HUES6 (cell line): ENCODE results near the gene OR56B1.
"Not testable (repeated sequence)": the region's sequence is repeated elsewhere in the genome, so short reads cannot be mapped to it uniquely, and the experiment has no call there.

Experiments
- H3K27ac ChIP-seq: 2 replicates; pipeline ENCODE4 v1.7.0; 2013; ENCODE audit warnings: low read depth, mild to moderate bottlenecking, low read length, inconsistent platforms
- H3K27me3 ChIP-seq: 2 replicates; pipeline ENCODE4 v1.6.1; 2013; ENCODE audit warnings: low read length; ENCODE audit not compliant: control insufficient read depth, insufficient read depth
- H3K36me3 ChIP-seq: 2 replicates; pipeline ENCODE4 v1.6.1; 2013; ENCODE audit warnings: low read length; ENCODE audit not compliant: control insufficient read depth, insufficient read depth
- H3K4me1 ChIP-seq: 2 replicates; pipeline ENCODE4 v1.6.1; 2013; ENCODE audit warnings: low read length; ENCODE audit not compliant: control insufficient read depth, insufficient read depth
- H3K4me3 ChIP-seq: 2 replicates; pipeline ENCODE4 v1.5.1; 2013; ENCODE audit warnings: low read depth, low read length
- H3K9ac ChIP-seq: one replicate; pipeline ENCODE4 v1.6.1; 2013; ENCODE audit warnings: mild to moderate bottlenecking, low read length
- H3K9me3 ChIP-seq: 2 replicates; pipeline ENCODE4 v1.6.1; 2013; ENCODE audit warnings: low read depth, low read length; ENCODE audit not compliant: control insufficient read depth, insufficient read depth

The OR56B1 gene, protein sequence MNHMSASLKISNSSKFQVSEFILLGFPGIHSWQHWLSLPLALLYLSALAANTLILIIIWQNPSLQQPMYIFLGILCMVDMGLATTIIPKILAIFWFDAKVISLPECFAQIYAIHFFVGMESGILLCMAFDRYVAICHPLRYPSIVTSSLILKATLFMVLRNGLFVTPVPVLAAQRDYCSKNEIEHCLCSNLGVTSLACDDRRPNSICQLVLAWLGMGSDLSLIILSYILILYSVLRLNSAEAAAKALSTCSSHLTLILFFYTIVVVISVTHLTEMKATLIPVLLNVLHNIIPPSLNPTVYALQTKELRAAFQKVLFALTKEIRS

DNA sequence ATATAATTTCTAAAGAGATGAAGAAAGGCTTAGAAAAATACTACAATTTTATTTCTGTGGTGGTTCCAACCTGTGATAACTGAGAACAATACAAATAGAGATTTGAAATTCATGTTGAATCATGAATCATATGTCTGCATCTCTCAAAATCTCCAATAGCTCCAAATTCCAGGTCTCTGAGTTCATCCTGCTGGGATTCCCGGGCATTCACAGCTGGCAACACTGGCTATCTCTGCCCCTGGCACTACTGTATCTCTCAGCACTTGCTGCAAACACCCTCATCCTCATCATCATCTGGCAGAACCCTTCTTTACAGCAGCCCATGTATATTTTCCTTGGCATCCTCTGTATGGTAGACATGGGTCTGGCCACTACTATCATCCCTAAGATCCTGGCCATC, at the start of gene OR56B1:
TSS of gene OR56B1 (plus strand) at position 53 of the 400 bp plus-strand sequence. CDS start at position 122, 69 bp downstream.
- H3K9ac ChIP-seq = no peak within 1 kb of the TSS
- no peaks in the 10 kb centered on the region for H3K36me3 ChIP-seq
- no peaks in the 10 kb centered on the region for H3K4me1 ChIP-seq
- no peak within 1 kb of the TSS for H3K4me3 ChIP-seq
- no peaks in the 10 kb centered on the region for H3K9me3 ChIP-seq
- H3K27ac ChIP-seq = no peak within 1 kb of the TSS
- no peaks in the 10 kb centered on the region for H3K27me3 ChIP-seq

DNA sequence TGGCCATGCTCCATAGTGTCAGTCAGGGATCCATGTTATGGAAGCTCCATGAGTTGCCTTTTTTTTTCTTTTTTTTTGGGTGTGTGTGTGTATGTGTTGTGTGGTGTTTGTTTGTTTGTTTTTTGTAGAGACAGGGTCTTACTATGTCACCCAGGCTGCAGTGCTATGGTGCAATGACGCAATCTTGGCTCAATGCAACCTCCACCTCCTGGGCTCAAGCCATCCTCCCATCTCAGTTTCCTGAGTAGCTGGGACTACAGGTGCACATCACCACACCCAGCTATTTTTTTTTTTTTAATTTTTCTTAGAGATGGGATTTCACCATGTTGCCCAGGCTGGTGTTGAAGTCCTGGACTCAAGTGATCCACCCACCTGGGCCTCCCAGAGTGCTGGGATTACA, 47.8 kb upstream of the OR56B1 start:
- Histone ChIP-seq H3K27me3 (no peaks in the 10 kb centered on the region), H3K4me1 (peaks cover 22% of the 10 kb centered on the region), H3K9ac (no peak overlapping the region), H3K4me3 (no peak overlapping the region), H3K9me3 (no peaks in the 10 kb centered on the region), H3K36me3 (no peaks in the 10 kb centered on the region), H3K27ac (no peak overlapping the region)

DNA sequence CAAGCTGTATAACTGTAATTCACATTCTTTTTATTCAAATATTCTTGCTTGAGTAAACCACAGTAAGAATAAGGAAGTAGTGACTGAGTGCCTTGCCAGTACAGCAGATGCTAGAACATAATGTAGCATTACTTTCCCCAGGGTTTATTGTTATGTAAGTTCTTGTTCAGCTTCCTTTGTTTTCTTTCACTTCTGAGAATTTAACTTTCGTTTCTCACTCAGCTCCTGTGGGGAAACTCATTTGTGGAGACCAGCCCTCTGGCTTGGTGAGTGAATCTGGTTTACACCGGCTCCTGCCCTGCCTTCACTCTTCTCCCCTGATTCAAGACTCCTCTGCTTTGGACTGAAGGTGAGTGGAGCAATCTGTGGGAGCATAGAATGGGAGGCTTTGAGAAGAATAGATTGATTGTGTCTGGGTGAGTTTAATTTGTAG, 46.7 kb upstream of the OR56B1 start, which contains the start of gene TRIM22:
TSS of gene TRIM22 (plus strand) at position 240 of the 433 bp plus-strand sequence. CDS start 6,443 bp downstream, outside the sequence.
- Histone ChIP-seq H3K4me3 (peak within 1 kb of the TSS; percentile 49), H3K9ac (peak within 1 kb of the TSS; percentile 44), H3K9me3 (no peaks in the 10 kb centered on the region), H3K4me1 (peaks cover 18% of the 10 kb centered on the region), H3K36me3 (no peaks in the 10 kb centered on the region), H3K27me3 (no peaks in the 10 kb centered on the region), H3K27ac (peak within 1 kb of the TSS; percentile 76)

DNA sequence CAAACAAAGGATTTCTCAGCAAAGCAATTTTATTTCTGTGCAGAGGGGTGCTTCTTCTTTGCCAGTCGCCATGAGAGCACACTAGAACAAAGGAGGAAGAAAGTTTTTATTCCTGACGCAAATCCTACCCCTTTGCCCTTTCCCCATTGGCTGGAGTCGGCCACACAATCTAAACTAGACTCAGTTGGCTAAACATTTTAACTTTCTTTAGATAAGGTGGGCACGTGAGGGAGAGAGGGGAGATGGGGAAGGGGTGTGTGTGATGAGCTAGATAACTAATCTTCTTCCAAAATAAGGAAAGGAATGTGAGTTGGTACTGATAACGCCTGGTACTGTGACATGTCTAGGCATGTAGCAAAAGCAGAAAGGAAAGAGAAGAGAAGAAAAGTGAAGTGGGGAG, 46.0 kb upstream of the OR56B1 start:
- no peaks in the 10 kb centered on the region for H3K27me3 ChIP-seq

DNA sequence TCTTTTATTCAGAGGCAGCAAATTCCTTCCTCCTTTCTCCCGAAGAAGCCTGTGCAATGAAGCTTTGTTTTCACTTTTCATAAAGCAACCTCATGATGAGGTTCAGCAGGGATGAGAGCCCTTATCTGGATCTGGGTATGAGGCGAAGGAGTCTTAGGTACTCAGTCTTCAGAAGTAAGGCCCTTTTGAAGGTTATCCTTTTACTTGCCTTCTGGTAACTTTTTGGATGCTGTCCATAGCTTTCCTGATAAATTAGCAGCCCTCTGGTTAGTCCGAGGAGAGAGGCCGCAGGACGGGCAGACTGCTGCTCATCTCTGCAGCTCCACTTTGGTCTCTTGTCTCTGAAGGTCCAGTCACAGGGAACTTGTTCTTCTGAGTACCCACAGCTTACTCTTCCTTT, 45.5 kb upstream of the OR56B1 start:
- peak overlapping the region; percentile 76; the same call in 1 of the 2 replicates for H3K27ac ChIP-seq
- peak overlapping the region; percentile 44 for H3K9ac ChIP-seq
- no peaks in the 10 kb centered on the region for H3K27me3 ChIP-seq
- H3K36me3 ChIP-seq = no peaks in the 10 kb centered on the region
- H3K4me3 ChIP-seq = peak overlapping the region; percentile 27
- no peaks in the 10 kb centered on the region for H3K9me3 ChIP-seq
- H3K4me1 ChIP-seq = peaks cover 14% of the 10 kb centered on the region

More for the DNA sequence above, 46.0 kb upstream of the OR56B1 start:
- no peaks in the 10 kb centered on the region for H3K36me3 ChIP-seq
- H3K27ac ChIP-seq = peak overlapping the region; percentile 76
- H3K9ac ChIP-seq = peak overlapping the region; percentile 44
- peaks cover 16% of the 10 kb centered on the region for H3K4me1 ChIP-seq
- H3K9me3 ChIP-seq = no peaks in the 10 kb centered on the region
- H3K4me3 ChIP-seq = peak overlapping the region; percentile 49

DNA sequence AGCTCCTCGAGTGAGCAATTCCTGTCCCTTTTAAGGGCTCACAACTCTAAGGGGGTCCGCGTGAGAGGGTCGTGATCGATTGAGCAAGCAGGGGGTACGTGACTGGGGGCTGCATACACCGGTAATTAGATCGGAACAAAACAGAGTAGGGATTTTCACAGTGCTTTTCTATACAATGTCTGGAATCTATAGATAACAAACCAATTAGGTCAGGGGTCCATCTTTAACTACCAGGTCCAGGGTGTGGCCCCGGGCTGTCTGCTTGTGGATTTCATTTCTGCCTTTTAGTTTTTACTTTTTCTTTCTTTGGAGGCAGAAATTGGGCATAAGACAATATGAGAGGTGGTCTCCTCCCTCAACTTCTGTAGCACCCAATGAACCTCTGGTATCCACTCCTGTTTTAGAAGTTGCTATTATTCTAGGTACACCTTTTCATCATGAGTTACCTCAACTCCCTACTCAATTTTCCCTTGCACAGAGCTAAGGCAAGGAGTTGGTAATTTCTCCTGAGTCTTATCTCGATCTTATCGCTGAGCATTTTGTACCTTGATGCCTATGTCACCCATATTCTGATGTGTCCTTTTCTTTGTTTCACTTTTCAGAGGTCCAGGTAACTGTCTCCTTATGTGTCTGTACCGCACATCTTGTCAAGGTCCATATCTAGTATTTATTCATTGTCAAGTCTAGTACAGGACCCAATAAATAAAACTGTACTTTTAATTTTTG, 44.8 kb upstream of the OR56B1 start:
- H3K36me3 ChIP-seq, H3K27me3 ChIP-seq, H3K9ac ChIP-seq, H3K9me3 ChIP-seq: not testable (repeated sequence)
- peaks cover 14% of the 10 kb centered on the region for H3K4me1 ChIP-seq
- H3K27ac ChIP-seq = peak overlapping the region; percentile 76; the same call in 1 of the 2 replicates
- H3K4me3 ChIP-seq = peak overlapping the region; percentile 27

DNA sequence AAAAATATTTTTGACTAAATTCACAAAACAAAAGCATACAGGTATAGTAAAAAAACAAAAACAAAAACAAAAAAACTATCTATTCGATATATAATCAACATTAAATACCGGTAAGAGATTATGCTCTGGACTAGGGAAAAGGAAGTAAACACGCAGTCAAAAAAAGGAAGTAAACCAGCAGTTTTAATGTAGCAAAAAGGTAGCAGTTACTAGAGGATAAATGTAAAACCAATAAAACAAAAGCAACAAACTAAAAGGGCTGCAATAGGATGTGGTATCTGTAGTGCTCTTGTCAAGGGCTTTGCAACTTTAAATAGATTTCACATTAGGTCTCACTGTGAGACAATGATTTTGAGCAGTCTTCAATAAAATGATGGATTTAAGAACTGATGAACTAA, 44.3 kb upstream of the OR56B1 start:
- H3K9ac ChIP-seq = no peak overlapping the region
- peaks cover 14% of the 10 kb centered on the region for H3K4me1 ChIP-seq
- H3K27ac ChIP-seq = no peak overlapping the region
- no peaks in the 10 kb centered on the region for H3K27me3 ChIP-seq
- H3K9me3 ChIP-seq = no peaks in the 10 kb centered on the region
- peaks cover 10% of the 10 kb centered on the region; the same call in 1 of the 2 replicates for H3K36me3 ChIP-seq
- H3K4me3 ChIP-seq = no peak overlapping the region

DNA sequence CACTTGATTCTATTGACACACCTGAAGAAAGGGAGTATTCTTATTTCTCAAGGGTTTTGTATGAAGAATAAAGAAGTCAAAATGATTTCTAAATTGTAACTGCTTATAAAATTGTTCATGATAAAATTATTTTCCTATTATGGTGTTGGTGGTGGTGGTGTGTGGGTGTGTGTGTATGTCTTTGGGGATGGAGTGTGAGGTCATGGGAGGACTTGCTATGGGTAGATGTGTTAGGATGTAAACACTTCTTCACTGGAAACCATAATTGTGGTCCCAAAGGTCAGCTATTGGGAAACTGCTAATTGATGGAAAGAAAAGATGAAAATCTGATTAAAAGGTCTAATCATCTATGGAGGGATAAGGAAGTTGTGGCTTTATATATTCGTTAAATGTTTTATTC, 41.6 kb upstream of the OR56B1 start:
- no peaks in the 10 kb centered on the region for H3K9me3 ChIP-seq
- H3K27me3 ChIP-seq = no peaks in the 10 kb centered on the region
- no peak overlapping the region for H3K27ac ChIP-seq
- peaks cover 9% of the 10 kb centered on the region for H3K4me1 ChIP-seq
- H3K4me3 ChIP-seq = no peak overlapping the region
- peaks cover 25% of the 10 kb centered on the region for H3K36me3 ChIP-seq
- H3K9ac ChIP-seq = no peak overlapping the region

DNA sequence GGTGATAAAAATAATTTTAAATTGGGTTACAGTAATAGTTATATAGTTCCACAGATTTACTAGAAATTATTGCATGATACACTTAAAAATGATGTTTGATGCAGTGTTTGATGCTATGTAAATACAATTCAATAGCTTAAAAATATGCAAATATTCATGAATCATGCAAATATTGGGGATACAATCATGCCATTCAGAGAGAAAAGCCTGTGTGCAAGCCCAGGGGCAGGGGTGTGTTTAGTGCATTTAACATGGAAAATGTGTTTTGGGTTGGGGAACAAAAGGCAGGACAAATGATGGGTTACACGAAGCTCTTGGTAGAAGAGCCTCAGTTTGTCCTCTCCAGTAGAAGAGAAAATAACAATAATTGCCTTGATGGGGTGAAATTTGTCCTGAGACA, 40.7 kb upstream of the OR56B1 start:
- H3K36me3 ChIP-seq = peaks cover 25% of the 10 kb centered on the region
- H3K4me3 ChIP-seq = no peak overlapping the region
- H3K27ac ChIP-seq = no peak overlapping the region
- H3K9ac ChIP-seq = no peak overlapping the region
- H3K9me3 ChIP-seq = no peaks in the 10 kb centered on the region
- H3K4me1 ChIP-seq = no peaks in the 10 kb centered on the region; the same call in 1 of the 2 replicates
- H3K27me3 ChIP-seq = no peaks in the 10 kb centered on the region

DNA sequence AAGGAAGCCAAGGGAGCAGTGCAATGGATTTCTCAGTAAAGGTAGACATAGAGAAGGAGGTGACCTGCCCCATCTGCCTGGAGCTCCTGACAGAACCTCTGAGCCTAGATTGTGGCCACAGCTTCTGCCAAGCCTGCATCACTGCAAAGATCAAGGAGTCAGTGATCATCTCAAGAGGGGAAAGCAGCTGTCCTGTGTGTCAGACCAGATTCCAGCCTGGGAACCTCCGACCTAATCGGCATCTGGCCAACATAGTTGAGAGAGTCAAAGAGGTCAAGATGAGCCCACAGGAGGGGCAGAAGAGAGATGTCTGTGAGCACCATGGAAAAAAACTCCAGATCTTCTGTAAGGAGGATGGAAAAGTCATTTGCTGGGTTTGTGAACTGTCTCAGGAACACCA, 40.0 kb upstream of the OR56B1 start:
- no peak overlapping the region for H3K9ac ChIP-seq
- H3K4me1 ChIP-seq = no peaks in the 10 kb centered on the region
- peaks cover 25% of the 10 kb centered on the region for H3K36me3 ChIP-seq
- H3K27ac ChIP-seq = no peak overlapping the region
- no peaks in the 10 kb centered on the region for H3K9me3 ChIP-seq
- H3K4me3 ChIP-seq = no peak overlapping the region
- no peaks in the 10 kb centered on the region for H3K27me3 ChIP-seq

DNA sequence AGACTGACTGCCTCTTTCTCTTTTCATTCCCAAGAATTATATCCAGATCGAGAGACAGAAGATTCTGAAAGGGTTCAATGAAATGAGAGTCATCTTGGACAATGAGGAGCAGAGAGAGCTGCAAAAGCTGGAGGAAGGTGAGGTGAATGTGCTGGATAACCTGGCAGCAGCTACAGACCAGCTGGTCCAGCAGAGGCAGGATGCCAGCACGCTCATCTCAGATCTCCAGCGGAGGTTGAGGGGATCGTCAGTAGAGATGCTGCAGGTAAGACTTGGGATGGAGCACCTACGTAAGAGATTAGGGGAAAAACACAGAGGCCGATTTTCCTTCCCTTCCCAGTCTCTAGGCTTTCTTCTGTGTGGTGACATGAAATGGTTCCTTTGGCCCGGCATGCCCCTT, 38.0 kb upstream of the OR56B1 start:
- Histone ChIP-seq H3K9me3 (no peaks in the 10 kb centered on the region), H3K36me3 (peaks cover 27% of the 10 kb centered on the region), H3K4me1 (no peaks in the 10 kb centered on the region), H3K27ac (no peak overlapping the region), H3K4me3 (no peak overlapping the region), H3K27me3 (no peaks in the 10 kb centered on the region), H3K9ac (no peak overlapping the region)
